Measurements from ENCODE around the gene TSKS.

DNA sequence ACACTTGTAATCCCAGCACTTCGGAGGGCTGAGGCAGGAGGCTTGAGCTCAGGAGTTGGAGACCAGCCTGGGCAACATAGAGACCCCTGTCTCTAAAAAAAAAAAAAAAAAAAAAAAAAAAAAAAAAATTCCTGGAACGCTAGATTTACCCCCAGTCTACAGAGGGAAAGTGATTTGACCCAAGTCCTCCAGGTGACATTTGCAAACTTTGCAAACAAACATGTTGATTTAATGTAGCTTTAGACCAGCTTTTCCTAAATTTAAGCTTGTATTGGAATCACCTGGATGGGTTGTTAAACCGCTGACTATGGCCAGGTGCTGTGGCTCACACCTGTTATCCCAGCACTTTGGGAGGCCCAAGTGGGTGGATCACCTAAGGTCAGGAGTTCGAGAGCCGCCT, 63.7 kb downstream of the TSKS start:
- TF ChIP-seq, protein P1, sequence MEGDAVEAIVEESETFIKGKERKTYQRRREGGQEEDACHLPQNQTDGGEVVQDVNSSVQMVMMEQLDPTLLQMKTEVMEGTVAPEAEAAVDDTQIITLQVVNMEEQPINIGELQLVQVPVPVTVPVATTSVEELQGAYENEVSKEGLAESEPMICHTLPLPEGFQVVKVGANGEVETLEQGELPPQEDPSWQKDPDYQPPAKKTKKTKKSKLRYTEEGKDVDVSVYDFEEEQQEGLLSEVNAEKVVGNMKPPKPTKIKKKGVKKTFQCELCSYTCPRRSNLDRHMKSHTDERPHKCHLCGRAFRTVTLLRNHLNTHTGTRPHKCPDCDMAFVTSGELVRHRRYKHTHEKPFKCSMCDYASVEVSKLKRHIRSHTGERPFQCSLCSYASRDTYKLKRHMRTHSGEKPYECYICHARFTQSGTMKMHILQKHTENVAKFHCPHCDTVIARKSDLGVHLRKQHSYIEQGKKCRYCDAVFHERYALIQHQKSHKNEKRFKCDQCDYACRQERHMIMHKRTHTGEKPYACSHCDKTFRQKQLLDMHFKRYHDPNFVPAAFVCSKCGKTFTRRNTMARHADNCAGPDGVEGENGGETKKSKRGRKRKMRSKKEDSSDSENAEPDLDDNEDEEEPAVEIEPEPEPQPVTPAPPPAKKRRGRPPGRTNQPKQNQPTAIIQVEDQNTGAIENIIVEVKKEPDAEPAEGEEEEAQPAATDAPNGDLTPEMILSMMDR (IDR thresholded peaks at IDR 0.05): no peak
- no peak for TF ChIP-seq POLR2A (IDR thresholded peaks at IDR 0.05)
- TF ChIP-seq EP300 (IDR thresholded peaks at IDR 0.05): no peak
